Stimulated activated CD8-positive, alpha-beta memory T cell treated with anti-CD3 and anti-CD28 coated beads, Interleukin-12 subunit alpha, Interleukin-12 subunit beta, amount 100 ng/mL, for 24 hours (primary cell): ENCODE measurements around the gene TMEM120A.
"Not testable (repeated sequence)": the region's sequence is repeated elsewhere in the genome, so short reads cannot be mapped to it uniquely, and the experiment has no call there.

Experiments used
- DNase-seq: peaks from one replicate; pipeline ENCODE4 v3.0.0-alpha.2; 2020; ENCODE audit errors: extremely low read depth

TMEM120A gene

DNA sequence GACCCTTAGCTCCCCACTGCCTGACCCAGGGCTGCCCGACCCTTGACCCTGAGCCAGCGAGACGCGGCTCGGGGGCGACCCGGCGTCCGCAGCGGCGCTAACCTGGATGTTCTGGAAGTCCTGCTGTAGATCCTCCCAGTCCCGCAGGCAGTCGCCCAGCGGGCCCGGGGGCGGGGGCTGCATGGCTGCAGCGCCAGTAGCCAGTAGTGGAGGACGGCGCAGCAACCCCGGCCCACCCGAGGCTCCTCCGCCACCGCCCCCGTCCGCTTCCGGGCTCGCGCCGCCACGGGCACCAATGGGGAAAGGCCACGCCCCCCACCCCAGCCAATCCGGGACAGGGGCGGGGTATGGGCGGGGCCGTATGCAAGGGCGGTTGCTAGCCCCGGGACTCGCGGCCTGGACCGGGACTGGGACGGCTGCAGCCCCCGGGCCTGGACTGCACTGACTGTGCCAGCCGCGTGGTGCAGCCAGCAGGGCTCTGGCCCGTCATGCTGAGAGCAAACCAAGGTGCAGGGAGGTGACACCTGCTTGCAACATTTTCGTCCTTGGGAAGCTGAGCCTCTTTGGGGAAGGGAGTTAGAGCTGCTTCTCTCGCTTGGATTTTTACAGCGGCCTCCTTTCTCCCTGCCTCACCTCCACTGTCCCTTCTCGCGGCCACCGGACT lies at the start of gene TMEM120A:
Gene TMEM120A (minus strand): TSS at position 208 of the 664 bp plus-strand sequence. CDS start 25 bp downstream, at position 183.
- DNase-seq, result peak; percentile 88

DNA sequence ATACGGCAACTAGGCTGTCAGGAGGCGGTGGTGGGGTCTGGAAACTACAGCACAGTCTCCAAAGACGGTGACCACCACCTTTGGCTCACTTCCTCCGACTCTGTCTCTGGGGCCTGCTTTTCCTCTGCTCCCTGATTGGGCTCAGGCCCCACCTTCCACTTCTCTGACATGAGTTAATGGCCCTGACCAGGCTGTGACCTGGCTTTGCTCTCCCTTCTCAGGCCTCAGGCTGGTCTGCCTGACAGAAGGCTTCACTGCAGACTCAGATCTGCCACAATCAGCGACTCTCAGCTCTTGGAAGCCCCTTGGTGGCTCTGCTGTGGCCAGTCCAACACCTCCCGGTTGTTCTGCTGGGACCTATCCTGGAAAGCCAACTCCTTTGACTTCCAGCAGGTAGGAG lies 45.7 kb upstream of the TMEM120A start:
- no peak for DNase-seq

DNA sequence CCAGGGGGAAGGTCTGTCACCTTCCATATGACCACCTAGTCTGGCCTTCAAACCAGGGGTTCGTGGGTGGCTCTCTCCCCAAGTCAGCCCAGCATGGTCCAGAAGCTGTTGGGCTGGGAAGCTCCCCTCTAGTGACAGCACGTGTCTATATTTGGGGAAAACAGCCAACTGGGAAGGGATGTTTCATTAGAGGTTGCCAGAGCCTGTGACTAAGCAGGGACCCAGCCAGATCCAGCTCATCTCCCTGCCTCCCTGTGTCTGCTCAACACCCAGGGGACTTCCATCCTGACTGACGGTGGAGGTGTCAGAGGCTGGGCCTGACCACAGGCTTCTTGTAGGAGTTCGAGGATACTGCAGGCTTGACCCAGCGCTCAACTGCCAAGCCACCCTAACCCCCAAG lies 42.9 kb upstream of the TMEM120A start:
- no peak for DNase-seq

DNA sequence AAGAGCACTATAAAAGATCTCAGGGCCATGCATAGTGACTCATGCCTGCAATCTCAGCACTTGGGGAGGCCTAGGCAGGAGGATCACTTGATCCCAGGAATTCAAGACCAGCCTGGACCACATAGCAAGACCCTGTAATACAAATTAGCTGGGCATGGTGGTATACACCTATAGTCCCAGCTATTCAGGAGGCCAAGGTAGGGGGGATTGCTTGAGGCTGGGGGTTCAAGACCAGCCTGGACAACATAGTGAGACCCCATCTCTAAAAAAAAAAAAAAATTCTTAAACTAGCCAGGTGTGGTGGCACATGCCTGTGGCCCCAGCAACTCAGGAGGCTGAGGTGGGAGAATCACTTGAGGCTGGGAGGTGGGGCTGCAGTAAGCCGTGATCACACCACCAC lies 37.6 kb upstream of the TMEM120A start:
- no peak for DNase-seq

DNA sequence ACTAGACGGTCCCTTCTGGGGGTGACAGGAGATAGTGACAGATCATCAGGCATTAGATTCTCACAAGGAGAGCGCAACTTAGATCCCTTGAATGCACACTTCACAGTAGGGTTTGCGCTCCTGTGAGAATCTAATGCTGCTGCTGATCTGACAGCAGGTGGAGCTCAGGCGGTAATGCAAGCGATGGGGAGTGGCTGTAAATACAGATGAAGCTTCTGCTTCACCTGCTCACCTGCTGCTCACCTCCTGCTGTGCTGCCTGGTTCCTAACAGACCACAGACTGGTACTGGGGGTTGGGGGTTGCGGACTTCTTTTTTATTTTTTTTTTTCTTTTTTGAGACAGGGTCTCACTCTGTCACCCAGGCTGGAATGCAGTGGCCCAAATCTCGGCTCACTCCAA lies 35.3 kb upstream of the TMEM120A start:
- DNase-seq, result not testable (repeated sequence)

DNA sequence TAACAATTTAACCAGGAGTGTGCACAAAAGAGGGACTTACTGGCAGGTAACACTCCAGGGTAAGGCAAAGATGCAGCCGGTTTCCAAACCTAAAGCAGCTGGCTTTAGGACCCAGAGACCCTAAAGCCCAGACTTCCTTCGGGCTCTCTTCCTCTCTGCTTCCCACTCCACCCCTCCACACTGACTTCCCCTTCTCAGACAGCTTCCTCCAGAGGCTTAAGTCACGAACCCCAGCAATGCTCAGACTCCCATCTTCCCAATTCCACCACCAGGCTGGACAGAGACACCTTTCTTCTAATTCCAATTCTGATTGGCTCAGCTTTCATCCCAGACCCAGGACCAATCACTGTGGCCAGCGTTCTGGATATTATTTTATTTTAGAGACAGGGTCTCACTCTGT lies 28.6 kb upstream of the TMEM120A start:
- DNase-seq, result no peak

DNA sequence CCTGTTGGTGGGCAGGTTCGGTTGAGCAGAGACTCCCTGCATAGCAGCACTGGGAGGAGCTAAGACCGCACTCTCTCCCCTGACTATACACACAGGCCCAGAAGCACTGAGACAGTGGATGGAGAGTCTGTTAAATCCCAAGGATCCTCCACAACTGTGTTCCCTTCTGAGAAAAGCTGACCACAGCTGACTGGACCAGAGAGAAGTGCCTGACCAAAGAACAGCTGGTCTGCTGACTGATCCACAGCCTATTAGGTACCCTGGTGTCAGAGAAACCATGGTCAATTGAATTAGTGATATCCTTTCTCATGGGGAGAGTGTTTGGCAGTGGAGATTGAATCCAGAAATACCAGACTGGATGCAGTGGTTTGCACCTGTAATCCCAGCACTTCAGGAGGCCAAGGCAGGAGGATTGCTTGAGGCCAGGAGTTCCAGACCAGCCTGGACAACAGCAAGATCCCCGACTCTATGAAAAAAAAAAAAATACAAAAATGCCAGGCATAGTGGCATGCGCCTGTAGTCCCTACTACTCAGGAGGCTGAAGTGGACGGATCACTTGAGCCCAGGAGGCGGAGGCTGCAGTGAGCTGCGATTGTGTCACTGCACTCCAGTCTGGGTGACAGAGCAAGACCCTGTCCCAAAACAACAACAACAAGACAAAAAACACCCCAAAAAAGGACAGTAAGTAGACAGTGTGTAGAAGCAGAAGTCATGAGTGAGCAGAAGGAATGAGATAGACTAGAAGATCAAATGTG lies 27.8 kb upstream of the TMEM120A start:
- no peak for DNase-seq

DNA sequence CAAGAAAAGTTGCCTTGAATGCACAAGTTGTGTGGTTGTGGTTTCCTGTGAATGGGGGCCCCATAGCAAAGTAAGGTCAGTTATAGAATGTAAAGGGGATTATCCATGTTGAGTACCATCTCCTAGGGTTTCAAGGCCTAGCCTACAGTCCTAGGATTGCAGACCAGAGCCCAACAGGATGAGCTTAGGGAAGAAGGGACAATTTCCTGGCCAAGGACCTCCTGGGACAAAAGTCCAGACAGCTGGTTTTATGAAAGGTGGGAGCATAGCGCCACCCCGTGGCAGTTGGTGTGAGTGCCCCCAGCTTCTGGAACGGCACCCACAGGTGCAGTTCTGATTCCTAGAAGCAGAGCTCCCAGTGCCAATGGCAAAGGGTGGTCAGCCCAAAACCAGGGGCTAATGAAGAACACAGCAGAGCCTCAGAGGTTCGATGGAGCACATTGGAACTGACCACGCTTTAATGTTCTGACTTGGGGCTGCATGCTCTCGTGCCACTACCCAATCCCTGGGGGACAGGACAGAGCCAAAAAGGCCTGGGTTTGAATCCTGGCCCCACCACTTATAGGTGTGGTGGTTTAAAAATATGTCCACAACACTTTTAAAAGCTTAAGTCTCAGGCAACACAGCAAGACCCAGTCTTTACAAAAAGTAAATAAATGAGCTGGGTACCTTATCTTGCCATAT lies 25.8 kb upstream of the TMEM120A start:
- peak; percentile 20 for DNase-seq

DNA sequence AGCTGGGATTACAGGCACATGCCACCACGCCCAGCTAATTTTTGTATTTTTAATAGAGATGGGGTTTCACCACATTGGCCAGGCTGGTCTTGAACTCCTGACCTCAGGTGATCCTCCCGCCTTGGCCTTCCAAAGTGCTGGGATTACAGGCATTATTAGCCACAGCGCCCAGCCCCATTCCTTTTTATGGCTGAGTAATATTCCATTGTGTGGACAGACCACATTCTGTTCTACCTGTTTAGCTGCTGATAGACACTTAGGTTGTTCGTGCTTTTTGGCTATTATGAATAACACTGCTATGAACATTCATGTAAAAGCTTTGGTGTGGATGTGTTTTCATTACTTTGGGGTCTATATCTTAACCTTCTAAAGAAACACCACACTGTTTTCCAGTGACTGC lies 24.1 kb upstream of the TMEM120A start:
- DNase-seq, result not testable (repeated sequence)

DNA sequence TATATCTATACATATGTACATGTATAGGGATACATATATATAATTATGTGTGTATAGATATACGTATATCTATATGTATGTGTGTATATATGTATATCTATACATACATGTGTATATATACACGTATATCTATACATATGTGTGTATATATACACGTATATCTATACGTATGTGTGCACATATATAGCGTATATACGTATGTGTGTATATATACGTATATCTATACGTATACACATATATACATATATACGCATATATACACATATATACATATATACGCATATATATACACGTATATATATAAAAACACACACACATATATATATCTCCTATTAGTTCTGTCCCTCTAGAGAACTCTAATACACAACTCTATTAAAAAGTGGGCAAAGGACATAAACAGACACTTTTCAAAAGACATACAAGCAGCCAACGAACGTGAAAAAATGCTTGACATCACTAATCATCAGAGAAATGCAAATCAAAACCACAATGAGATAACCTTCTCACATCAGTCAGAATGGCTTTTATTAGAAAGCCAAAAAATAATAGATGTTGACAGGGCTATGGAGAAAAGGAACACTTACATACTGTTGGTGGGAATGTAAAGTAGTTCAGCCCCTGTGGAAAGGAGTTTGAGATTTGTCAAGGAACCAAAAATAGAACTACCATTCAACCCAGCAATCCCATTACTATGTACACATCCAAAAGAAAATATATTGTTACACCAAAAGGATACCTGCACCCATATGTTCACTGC lies 22.0 kb upstream of the TMEM120A start:
- no peak for DNase-seq

DNA sequence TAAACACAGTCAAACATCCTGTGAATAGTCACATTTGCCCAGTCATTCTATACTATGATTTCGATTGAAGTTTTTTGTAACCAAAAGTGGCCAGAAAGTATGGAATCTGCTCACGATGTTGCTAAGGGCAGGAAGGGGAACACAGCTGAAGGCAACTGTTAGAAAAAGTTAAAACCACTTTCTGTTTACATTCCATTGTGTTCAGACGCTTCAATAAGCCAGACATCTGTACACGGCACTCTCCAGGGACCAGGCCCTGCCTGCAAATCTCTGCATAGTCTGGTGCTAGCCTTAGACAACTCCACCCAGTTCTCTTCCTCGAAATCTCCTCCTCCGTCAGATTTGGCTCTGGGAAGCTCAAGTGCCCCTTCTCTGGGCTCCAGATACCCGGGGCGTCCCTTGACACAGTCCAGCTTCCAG lies 17.1 kb upstream of the TMEM120A start:
- no peak for DNase-seq

DNA sequence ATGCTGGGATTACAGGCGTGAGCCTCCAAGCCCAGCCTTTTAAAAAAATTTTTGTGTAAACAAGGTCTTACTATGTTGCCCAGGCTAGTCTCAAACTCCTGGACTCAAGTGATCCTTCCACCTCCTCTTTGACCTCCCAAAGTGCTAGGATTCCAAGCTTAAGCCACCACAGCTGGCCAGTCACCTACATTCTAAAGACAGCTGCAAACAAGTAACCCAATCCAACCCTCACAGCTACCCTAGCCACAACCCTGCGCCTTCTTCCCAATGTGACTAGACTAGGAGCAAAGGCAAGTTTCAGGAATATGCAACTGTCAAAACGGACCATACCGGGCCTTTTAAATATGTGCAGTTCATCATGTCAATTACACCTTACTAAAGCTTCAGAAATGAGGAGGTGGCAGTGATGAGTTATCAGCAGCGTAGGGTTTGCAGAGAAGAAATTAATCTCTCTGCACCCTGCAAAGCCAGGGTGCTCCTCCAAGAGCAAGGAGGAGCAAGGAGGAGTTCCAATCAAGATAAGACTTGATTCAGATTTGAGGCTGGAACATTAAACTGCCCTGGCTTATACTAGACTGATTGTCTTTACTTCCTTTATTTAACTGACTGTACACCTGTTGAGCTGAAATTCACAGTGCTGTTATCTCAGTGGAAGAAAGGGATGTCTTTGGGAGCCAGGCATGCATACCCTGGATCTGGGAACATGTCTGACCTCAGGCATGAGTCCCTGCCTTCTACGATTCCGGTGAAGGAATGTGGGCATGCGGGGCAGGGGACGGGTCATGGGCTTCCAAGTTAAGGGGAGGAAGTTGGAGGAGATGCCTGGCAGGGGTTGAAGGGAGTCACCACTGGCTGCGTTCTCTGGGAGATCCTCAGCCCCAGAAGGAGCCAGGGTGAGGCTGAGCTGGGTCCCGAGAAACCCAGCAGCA lies 15.5 kb upstream of the TMEM120A start:
- DNase-seq, result no peak

DNA sequence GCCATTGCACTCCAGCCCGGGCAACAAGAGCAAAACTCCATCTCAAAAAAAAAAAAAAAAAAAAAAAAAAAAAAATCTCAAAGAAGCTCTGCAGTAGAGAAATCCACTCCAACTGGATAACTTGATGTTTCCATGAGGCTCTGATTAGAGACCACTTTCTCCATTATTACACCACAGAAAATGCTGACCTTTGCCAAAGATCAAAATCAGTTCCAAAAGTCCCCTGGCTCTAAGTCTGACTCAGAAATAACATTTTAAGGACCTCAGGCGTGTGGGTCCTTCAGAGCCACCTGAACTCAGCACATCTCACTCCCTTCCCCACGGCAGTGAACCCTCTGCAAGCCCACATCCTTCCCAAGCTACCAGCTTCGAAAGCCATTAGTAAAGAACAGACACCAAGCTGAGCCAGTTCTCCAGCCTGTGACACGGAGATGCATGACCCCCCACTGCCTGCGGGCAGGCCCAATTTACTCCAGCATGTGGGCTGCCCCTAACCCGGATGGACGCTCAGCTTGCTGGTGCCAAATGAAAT lies 13.8 kb upstream of the TMEM120A start:
- DNase-seq, result no peak

DNA sequence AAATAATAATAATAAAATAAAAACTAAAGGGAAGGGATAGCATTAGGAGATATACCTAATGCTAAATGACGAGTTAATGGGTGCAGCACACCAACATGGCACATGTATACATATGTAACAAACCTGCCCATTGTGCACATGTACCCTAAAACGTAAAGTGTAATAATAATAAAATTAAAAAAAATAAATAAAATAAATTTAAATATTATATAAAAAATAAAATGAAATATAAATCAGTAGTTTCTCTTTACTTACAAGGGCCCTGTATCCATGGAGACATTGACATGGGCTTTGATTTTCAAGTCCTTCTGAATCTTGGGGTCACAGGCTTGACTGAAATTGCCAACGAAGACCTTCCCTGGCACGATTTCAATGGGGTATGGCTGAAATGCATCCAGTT lies 10.6 kb upstream of the TMEM120A start:
- not testable (repeated sequence) for DNase-seq

DNA sequence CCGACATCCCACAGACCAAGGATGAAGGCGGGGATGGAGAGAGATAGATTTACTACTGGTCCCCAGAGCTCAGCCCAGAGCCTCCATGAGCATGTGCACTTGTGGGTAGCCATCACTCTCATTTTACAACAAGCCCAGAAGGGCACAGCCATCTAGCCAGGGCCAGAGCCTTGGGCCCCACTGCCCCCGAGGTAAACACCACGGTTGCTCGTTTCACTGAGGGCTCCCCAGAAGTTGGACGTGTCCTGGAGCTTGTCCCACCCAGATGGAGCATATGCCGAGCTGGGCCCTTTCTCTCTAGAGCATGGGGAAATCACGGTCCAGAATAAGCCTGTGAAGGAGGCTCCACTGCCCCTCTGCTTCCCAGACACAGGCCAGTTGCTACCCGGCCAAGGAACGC lies 9.0 kb upstream of the TMEM120A start:
- no peak for DNase-seq

DNA sequence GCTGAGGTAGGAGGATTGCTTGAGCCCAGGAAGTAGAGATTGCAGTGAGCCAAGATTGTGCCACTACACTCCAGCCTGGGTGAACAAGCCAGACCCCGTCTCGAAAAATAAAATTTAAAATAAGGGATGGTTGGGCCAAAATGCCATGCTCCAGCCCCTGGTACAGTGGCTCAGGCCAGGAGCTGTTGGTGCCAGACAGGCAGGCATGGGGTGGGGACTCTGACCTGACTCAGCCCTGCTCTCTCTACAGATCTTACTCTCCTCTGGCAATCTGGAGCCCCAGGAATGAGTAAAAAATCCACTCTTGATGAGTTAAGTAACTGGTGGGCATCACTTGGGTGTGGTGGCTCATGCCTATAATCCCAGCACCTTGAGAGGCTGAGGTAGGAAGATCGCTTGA lies 8.4 kb upstream of the TMEM120A start:
- DNase-seq, result no peak

DNA sequence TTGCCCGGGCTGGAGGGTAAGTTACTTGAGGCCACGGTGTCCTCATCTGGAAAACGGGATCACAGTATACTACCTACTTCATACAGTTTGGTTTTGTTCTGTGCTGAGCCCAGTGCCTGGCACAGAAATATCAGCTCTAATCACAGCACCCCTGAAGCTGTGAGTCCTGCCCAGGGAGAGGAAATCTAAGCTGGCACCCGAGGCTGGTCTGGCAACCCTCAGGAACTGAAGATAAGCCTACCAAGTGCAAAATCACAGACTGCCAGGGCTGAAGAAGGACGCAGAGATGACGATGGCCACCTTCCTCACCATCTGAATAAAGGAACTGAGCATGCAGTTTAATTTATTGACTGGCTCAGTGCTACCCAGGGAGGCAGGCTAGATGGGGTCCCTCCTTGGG lies 7.7 kb upstream of the TMEM120A start:
- DNase-seq, result no peak

DNA sequence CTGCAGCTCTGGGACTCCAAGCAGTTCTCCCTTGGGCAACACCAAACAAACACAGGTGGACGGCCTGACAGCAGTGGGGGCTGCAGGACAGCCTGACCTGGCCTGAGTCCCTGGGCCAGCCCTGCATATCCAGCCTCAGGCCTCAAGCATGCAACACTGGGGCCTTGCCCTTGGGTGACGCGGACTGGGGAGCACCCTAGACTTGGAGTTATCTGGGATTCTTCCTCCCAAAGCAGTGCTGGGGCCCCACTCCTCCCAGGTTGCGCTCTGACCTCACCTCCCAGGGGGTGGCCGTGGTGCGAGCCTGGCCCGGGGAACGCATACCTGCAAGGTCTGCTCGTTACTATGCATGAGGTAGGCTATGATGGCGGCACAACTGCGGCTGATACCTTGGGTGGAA lies 6.2 kb upstream of the TMEM120A start:
- DNase-seq, result no peak

DNA sequence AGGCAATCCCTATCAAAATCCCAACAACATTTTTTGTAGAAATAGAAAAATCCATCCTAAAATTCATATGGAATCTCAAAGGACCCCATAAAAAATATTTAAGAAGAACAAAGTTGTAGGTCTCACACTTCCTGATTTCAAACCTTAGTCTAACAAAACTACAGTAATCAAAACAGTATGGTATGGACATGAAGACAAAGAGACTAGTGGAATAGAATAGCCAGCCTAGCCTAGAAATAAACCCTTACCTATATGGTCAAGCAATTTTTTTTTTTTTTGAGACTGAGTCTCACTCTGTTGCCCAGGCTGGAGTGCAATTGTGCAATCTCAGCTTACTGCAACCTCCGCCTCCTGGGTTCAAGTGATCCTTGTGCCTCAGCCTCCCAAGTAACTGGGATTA lies 3.6 kb upstream of the TMEM120A start:
- DNase-seq, result no peak

DNA sequence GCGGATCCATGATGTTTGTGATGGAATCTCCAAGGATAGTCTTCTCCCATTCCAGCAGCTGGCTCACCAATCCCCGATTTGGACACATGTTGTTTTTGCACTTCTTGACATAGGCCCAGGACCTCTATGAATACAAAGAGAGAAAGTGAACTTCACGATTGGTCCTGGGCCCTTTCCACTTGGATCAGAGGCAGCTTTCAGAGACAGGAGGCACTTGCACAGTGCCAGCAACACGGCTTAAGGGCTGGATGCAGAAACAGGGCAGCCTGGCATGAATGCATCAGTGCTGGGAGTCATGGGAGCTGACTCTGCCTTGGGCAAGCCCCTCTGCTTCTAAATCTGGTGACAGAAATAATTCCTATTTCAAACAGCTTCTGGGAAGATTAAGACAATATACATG lies 2.1 kb upstream of the TMEM120A start:
- no peak for DNase-seq

DNA sequence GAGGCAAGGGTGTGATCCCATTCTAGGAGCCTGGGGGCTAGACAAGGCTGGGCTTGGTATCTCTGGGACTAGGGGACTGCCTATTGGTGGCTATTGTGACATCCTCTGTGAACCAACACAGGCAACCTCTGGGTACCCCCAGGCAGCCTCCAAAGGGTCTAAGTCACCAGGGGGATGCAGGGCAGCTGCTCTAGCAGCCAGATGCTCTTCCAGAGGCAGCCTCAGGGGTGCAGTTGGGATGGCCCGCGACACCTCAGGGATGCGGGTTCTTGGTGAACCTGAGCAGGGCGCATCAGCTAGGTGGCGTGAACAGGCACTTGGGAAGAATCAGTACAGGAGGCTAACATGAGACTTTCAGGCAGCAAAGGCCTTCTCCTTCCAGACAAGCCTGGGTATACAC lies 1.6 kb upstream of the TMEM120A start:
- no peak for DNase-seq
